NCI-H510A (cell line): ENCODE measurements around the gene ASTN2.

ENCODE experiments used
- DNase-seq: peaks from one replicate; lab custom pipeline; 2025; lab: John Stamatoyannopoulos, UW

Gene ASTN2

DNA sequence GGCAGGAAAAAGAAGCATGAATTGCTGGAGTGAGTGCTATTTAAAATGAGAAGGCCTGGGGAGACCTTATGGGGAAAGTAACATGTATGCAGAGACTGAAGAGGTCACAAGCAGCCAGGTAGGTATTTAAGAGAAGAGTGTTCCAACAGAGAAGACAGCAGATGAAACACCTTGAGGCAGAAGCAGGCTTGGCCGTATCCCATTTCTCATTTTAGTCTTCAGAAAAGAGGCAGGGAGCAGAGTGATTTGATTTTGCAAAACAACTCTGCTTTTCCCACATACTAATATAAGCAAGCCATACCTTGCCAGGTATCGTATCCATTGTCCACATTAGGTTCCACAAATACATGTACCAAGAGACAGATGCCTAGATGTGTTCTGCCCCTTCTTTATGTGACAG is 244.3 kb downstream of the ASTN2 start:
- no peak for DNase-seq

DNA sequence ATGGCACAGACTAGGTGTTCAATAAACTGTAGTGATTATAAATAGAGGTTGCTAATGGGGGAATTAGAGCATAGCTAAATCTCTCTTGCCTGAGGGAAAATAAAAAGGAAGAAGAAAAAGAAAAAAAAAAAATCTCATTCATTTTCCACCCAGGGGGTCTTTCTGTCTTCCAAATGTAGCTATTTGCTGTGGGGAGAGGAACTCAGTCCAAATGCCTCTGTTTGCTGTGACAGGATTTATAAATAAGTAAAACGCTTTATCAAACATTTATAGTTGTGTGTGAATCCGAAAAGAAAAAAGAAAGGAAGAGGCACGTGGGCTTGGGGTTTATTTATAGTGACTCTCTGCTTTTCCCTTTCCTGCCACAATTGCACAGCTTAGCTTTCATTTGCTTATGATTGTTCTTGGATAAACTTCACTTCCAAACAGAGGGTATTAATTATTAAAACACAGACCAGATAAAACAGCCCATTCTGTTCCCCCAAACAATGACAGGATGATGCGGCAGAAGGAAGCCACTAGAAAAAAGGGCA is 245.7 kb downstream of the ASTN2 start:
- no peak for DNase-seq

DNA sequence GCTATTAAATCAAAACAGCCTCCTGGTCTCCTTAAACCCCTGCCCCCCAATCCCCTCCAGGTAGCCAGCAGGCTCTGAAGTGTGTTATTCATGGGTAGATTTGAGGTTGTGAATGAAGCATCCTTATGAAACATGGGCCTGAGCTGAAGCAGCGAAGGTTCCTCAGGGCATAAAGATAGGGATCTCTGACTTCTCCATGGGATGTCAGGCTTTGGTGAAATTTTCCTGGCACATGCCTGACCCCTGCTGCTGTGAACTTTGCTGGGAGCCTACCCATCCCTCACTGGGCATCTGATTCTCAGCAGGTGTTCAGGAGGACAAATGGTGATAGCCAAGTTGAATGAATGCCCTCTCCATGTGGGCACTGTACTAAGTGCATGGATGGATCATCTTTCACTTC is 250.3 kb downstream of the ASTN2 start:
- no peak for DNase-seq

DNA sequence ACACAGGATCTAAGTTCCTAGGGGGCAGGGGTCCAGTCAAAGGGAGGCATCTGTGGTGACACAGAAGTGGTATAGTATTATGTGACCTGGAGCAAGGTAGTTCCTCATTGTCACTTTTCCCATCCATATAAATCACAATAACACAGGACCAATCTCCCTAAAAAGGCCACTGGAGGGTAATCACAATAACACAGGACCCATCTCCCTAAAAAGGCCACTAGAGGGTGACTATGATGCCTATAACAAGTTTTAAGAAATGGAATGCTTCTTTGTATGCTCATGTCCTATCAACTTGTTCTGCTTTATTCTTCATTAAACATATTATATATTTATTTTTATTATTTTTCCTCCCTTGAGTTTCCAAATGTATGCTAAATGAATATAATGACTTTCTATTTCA is 254.6 kb downstream of the ASTN2 start:
- no peak for DNase-seq

DNA sequence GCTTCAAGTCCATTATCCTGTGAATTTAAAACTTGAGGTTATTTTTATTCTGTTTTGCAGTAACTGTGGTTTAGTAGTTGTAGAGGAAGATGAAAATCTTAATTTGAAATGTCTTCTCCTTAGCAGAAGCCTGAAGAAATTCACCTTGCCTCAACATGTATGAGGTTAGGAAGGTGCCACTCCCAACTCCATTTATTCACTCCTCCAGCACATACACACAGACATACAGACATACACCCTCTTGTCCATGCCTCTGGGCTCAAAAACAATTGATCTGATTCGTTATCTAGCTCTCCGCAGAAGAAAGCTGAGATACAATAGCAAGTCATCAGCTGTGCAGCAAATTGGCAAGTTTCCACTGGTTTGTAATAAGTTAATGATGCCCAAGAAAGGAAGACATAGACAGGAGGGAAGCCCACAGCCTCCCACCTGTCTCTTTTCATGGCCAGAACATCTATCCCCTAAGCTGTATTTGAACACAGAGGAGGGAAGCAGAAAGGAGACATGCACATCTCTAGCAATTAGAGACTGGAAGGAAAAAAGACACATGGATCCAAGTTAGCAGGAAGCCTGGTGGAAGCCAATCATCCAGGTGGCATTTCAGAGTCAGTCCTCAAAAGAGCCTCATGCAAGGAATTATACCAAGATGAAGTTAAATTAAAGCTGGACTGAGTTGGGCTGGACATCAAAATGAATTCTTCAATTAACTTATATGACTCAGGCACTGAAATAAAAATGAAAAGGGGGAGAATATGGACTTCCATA is 257.9 kb downstream of the ASTN2 start:
- no peak for DNase-seq

DNA sequence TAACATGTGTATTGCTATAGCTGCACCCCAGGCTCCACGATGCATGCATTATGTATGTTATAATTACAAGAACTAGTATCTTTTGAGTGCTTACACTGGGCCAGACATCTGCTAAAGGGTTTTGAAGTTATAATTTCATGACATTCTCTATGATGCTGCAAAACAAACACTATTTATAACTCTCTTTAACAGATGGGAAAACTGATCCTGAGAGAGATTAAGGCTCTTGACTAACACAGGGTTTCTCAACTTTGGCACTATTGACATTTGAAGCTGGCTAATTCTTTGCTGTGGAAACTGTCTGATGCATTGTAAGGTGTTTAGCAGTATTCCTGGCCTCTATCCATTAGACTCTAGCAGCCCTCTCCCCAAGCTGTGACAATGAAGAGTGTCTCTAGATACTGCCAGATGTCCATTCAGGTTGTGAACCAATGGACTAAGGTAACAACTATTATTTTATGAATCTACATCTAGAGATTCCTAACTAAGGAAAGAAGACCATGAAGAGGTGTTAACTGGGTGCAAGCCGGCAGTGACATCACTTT is 258.6 kb downstream of the ASTN2 start:
- no peak for DNase-seq

DNA sequence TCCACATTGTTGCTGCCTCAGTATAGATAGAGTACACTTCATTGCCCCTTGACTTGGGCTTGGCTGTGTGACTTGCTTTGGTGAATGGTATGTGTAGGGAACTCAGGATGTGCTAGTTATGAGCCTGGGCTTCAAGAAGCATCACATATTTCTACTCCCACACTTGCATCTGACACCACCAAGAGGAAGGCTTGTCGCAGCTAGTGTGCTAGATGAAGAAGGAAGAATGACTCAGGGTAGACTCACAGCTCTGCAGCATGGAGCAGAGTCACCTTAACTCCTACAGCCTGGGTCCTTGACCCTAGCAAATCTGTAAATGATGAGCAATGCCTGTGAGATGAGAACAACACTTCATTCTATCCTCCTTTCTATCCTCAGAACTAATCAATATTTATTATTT is 261.8 kb downstream of the ASTN2 start:
- no peak for DNase-seq

DNA sequence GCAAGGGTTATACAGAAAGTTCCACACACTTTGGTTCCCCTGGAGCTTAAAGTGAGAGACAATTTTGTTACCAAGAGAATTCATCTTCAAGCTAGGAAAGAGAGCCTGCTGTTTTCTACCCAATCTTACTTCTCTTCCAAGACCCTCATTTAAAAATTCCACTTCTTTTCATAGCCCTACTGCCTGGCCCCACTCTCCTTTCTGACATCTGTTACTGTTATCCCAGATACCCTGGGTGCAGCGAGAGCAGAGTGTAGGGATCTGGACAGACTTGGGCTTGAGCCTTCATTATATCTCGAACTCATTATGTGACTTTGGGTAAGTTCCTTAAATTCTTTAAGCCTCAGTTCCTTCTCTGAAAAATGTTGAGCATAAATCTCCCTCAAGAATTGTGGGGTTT is 263.1 kb downstream of the ASTN2 start:
- no peak for DNase-seq

DNA sequence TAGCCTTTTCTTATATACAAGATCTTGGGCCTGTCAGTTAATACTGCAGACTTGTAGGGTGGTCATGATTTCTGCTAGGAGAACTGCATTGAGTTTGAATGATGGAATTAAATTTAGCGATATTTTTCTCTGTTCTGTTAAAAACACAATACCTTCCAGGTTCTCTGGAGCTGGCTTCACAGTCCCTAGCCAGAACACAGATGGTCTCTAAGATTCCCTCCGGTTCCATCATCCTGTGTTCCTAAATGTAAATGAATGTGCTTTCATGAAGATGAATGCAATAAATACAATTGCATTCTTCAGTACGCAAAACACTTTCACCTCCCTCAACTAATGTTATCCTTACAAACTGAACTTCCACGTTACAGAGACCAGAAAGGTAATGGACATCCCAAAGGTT is 264.9 kb downstream of the ASTN2 start:
- DNase-seq = no peak

DNA sequence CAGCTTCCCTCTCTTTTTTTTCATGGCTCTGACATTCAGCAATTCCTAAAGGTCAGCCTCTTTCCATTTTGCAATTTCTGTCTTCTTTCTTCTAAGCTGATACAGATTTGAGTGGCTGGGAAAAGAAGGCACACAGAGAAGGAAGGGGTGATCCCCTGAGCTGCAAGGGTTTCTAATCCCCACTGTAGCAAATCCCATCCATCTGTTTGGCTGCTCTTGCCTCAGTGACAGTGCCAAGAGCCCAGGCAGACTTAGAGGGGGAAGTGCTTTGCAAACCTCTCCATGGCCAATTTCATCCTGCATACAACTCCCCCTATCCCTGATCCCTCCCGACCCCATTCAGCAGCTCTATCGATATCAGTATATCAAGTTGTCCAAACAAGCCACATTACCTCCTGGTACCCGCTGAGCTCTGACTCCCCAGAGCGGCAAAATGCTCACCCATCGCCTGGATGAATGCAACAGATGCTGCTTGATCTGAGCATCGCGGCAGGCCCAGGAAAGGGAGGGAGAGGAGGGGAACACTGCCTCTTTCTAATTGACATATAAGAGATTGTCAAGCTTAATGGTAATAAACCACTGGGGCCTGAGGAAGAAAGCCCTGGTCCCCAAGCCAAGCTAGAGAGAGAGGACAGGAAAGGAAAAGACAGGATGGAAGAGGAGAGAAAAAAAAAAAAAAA is 268.9 kb downstream of the ASTN2 start:
- DNase-seq = no peak

DNA sequence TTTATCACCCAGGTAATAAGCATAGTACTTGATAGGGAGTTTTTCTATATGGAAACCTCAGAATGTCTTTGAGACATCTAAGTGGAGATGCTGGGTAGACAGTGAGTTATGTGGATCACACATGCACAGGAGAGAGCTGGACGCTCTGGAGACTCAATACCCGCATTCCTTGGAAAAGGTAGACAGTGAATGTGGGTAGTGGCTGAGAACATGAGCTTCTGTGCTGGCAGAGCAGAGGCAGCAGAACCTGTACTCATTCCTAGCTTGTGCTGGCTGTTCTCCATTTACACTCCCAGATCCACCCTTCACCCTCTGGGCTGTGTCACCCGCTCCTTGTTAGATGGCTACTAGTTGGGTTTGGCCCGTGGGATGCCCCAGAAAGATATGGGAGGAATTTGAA is 269.8 kb downstream of the ASTN2 start:
- DNase-seq = no peak

DNA sequence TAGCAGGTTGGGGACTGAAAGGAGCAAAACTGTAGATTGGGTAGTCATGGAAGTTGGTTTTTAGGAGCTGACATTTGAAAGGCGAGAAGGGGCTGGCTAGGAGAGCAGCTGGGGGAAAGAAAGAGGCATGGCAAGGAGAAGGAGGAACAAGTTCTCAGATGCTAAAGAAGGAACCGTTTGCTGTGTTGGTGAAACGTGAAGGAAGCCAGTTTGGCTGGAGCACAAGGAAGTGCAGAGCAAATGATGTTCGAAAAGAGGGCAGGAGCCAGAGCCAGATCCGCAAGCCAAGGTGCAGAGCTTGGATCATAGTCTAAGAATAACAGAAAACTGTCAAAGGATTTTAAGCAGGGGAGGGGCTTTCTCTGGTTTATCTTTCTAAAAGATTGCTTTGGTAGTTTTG is 276.6 kb downstream of the ASTN2 start:
- DNase-seq = no peak

DNA sequence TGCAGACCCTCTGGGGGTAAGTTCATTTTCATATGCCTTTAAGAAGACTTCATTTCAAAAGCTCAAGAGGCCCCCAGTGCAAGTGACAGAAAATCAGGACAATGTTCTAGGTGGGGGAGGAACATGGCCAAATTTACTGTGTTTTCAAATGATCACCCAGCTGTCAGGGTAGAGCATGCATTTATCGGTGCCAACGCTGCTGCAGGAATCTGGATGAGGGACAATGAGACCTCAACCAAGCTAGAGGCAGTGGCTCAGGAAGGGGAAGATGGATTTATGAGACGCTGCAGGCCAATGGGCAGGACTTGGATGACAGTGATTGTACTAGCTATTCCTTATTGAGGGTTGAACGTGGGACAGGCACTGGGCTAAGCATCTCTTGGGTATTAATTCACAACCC is 278.4 kb downstream of the ASTN2 start:
- DNase-seq = no peak

DNA sequence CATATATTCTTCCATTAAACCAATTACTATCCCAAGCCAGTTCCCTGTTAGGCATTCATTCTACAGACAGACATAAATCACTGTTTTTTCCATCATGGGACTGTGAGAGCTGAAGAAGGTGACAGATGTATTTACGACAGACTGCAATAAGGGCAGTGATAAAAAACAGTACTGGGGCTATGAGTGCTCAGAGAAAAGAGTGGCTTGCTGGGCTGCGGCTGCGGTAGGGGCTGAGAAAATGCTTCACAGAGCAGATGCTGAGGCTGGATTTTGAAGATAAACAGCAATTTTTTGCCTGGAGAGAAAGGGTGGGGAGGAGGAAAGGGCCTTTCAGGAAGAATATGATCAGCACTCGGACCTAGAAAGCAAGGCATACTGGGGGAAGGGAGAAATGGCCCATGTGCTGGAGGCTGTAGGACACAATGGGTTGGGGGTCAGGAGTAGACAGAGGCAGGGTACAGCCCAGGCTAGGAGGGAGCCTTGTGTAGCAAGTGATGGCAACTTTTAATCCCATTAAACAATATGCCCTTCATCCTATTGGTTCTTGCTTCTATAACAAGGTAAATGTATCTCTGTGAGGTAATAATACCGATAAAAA is 279.3 kb downstream of the ASTN2 start:
- no peak for DNase-seq

DNA sequence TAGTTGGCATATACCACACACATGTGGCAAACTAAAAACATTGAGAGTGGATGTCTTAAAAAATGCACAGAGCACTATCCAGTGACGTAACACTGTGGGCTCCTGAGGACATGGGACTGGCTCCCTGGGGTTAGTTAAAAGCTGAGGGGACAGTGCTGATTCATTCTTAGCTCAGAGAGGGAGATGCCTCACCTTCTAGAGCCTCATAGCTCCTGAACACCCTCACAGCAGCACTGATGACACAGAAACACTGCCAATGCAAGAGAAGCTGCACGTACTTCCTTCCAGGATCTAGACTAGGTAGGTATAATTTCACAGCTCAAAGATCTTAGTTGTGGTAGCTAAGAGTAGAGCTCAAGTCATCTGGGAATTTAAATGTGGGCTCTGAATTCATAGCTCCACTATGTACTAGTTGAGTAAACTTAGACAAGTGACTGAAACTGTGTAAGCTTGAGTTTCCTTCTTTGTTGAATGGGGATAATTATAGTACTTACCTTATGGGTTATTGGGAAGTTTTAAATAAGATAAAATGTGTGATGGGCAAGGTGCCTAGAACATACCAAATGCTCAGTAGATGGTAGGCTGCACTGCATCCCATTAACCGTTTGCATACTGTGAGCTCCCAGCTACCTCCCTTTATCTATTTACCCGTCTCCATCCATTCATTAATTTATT is 279.9 kb downstream of the ASTN2 start:
- DNase-seq = no peak

DNA sequence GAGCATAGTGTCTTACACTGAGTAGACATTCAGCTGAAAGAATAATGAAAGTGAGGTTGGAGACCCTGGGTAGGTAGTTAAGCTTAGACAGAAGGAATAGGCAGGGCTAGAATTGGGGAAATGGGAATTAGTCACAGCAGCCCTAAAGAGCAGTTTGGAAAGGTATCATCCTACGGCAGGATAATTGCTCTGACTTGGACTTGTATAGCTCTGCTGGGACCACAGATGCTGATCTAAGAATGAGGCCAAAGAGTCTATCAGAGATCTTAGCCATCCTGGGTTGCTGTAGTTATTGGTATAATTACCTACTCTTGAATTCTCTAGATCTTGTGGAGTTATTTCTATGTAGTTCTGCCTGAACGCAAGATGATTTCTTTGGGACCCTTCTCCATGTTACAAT is 288.0 kb downstream of the ASTN2 start:
- no peak for DNase-seq

DNA sequence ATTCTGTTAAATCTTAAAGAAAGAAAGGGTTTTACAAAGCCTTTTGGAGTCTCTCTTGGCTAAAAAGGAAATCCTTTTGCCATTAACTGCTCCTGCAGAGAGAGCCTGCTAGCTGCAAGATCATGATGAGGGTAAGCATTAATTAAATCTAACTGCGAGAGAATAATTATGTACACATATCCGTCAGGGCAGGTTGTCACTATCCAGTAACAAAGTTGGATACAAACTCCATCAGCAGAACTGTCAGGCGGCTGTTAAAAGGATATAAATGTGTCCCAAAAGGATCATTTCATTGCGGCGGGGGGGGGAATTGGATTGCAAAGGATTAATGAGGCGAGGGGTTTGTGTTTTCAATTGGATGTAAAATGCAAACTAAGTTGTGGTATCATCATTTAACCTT is 289.3 kb downstream of the ASTN2 start:
- no peak for DNase-seq

DNA sequence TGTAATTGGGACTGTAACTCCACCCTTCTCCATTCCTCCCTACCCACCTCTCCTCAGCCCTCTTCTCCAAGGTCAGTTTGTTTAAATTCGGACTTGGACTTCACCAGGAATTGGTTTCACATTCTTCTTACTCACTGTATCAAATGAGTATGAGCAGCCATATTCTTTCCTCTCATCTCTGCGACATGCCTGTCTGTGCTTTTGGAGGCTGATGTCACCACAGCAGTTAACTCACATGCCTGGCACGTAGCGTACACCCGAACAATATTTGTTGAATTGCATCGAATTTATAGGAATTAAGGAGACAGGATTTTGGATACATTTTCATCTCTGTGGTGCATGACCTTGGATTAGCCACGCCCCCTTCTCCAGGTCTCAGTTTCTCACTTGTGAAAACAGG is 291.1 kb downstream of the ASTN2 start:
- no peak for DNase-seq

DNA sequence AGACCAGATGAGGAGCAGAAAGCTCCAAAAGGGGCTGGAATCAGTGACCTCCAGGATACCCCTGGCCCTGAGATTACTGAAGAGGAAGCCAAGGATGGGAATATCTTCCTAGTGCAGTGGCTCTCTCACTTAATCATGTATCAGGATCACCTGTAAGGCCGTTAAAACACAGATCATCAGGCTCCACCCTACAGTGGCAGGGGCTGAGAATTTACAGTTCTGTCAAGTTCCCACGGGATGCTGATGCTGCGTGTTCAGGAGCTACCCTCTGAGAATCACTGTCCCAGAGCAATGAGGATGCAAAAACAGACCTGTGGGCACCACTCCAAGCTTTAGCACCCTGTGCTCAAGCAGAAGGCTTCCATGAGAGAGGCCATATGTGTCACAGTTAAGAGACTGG is 291.9 kb downstream of the ASTN2 start:
- DNase-seq = no peak

DNA sequence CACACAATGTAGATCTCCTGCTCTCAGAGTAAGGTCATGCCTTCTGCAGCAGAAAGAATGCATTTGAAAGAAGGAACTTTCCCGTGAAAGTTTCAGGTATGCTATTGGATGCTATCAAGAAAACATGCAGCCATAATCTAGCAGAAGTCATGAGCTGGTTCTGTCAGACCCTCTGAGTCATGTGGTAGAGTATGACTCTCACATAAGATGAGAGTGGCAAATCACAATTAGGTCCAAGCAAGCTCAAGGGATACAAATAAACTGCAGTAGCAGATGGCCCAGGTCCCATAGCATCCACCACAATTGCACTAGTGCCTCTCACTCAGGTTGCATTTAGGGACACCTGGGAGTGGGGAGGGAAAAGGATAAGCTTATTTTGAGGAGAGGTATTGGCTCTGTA is 292.8 kb downstream of the ASTN2 start:
- no peak for DNase-seq

DNA sequence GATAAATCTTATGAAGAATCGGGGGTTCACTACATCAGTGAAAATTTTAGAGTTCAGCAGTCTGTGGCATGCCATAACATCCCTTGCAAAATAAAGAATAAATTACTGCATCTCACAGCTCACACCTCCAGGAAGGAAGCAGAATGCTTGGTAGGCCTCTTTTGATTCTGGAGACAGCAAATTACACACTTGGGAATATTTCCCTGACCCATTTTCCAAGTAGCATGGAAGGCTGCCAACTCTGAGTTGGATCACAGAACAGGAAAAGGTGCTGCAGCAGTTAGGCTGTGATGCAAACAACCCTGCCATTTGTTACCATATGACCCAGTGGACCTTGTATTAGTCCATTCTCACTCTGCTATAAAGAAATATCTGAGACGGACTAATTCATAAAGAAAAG is 293.5 kb downstream of the ASTN2 start:
- DNase-seq = no peak

DNA sequence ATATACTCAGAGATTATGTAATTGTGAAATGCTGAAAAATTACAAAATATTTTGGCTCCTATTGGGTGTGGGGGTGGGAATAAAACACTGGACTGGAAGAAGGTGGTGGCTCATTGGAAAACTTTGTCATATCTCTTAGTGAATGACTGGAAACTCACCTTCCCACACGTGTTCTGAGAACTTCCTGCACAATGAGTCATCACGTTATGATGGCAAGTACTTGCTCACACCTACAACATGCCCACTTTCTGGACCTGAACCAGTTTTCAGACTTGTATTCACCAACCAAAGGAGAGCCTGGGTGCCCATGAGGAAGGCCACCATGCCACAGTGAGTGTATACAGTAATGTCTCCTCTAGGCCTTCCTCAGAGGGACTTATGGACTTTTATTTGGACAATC is 294.8 kb downstream of the ASTN2 start:
- DNase-seq = no peak
